ENCODE data around the gene LEFTY1.
"Not testable (repeated sequence)": the region's sequence is repeated elsewhere in the genome, so short reads cannot be mapped to it uniquely, and the experiment has no call there.

LEFTY1 gene

DNA sequence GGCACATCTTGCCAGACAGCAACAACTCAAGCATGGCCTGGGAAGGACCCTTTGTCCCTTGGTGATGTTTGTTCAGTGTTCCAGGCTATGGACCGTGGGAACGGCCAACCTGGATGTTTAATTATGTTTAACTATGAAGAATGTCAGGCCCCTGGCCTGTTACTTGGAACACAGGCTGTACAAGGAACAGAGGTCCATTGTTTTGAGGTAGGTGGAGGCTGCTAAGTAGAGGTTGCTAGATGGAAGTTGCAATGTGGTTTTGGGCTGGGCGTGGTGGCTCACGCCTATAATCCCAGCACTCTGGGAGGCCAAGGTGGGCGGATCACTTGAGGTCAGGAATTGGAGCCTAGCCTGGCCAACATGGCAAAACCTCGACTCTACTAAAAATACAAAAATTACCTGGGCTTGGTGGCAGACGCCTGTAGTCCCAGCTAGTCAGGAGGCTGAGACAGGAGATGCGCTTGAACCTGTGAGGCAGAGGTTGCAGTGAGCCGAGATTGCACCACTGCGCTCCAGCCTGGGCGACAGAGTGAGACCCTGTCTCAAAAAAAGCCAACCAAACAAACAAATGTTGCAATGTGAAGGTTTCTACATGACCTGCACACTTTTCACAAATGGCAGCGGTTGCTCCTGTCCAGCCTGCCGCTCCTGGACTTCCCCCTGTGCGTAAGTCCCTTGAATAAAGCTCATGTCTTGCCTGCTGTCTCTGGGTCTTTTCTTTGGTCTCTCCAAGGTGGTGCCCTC lies 2.5 kb upstream of the LEFTY1 start:
- TF ChIP-seq, protein P1, sequence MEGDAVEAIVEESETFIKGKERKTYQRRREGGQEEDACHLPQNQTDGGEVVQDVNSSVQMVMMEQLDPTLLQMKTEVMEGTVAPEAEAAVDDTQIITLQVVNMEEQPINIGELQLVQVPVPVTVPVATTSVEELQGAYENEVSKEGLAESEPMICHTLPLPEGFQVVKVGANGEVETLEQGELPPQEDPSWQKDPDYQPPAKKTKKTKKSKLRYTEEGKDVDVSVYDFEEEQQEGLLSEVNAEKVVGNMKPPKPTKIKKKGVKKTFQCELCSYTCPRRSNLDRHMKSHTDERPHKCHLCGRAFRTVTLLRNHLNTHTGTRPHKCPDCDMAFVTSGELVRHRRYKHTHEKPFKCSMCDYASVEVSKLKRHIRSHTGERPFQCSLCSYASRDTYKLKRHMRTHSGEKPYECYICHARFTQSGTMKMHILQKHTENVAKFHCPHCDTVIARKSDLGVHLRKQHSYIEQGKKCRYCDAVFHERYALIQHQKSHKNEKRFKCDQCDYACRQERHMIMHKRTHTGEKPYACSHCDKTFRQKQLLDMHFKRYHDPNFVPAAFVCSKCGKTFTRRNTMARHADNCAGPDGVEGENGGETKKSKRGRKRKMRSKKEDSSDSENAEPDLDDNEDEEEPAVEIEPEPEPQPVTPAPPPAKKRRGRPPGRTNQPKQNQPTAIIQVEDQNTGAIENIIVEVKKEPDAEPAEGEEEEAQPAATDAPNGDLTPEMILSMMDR (IDR thresholded peaks at IDR 0.05; ENCODE audit: low read depth, low read length), result no peak
- H3K4me3 ChIP-seq (ENCODE audit: low read depth, low read length), result no peak overlapping the region

DNA sequence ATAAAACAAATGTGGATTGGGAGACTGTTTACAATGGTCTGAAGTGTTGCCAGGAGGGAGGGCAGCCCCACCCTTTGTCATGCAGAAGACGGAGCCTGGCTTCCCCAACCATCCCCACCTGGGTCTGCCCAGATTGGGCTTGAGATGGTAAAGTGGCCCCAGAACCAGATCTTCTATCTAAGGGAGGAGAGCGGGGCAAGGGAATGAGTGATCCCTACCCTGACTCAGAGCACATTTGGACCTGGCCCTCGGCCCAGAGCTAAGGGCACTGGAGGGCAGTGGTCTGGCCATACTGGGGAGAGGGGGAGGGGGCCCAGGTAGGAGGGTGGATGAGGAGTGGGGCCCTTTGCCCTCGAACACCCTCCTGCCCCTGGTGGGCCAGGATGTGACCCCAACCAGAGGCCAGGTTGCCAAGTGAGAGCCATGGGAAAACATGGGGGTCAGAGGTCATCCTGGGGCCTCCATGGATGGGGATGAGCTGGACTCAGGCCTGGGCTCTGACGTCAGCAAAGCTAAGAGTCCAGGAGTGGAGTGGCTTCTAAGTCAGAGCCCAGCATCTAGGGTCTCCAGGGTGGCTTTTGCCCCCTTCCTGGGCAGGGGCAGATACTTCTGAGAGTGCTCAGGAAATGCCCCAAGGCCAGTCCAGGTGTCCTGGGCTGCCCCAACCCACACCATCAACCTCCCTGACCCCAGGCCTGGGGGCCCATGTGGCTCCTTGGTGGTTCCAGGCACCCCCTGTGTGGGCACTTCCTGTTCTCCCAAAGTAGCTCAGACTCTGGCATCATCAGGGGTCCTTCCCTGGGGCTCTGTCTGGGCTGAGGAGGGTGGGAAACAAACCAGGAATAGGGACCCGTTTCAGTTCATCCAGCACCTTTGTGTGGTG lies 1.6 kb upstream of the LEFTY1 start:
- H3K4me3 ChIP-seq (ENCODE audit: low read depth, low read length), result no peak overlapping the region
- TF ChIP-seq, protein P1 (IDR thresholded peaks at IDR 0.05; ENCODE audit: low read depth, low read length), result no peak

DNA sequence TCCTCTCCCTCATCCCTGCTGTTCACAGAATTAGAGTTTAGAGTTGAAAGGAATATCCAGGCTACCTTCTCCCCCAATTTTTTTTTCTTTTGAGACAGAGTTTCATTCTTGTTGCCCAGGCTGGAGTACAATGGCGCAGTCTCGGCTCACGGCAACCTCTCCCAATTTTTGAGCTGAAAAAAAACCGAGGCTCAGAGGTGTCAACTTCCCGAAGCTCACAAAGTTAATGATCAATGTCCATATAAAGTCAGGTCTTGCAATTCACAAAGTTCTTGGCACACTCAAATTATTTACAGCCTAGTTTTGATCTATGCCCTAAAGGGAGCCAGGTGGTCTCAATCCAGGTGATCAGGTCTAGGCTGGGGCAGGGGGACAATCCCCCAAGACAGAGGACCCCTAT lies 797 bp upstream of the LEFTY1 start:
- no peak overlapping the region for H3K4me3 ChIP-seq (ENCODE audit: low read depth, low read length)
- TF ChIP-seq, protein P1 (IDR thresholded peaks at IDR 0.05; ENCODE audit: low read depth, low read length), result no peak

- TF ChIP-seq, protein P1 (IDR thresholded peaks at IDR 0.05; ENCODE audit: low read depth, low read length), result no peak
- H3K4me3 ChIP-seq (ENCODE audit: low read depth, low read length), result no peak overlapping the region
Observed at GRCh38 chr1:225888289-225888897, 553 bp downstream of the LEFTY1 start.

DNA sequence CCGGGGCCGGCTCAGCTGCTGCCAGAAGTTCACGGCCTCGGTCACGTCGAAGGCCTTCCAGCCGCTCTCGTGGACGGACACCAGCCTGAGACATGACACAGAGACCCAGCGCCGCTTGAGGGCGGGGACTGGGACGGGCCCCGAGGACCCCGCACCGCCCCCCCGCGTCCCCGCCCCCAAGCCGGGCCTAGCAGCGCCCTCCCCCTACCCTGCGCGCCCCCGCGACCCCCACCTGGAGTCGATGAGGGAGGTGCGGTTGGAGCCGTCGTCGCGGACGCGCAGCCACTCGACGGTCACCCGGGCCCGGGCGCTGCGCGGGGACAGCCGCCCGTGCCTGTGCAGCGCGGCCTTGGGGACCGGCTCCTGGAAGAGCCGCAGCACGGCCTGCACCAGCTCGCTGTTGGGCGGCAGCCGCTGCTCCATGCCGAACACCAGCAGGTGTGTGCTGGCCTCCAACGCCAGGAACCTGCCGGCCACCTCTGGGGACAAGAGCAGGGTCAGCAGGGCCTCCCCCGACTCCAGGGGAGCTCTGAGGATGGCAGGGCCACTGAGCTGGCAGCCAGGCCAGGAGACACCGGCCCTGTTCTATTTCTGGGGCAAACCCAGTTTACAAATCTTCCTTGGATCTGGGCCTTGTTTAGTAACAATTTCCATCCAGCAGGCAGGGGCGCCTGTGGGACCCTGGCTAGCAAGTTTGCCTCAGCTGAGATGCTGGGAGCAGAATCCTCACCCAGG lies 1.2 kb downstream of the LEFTY1 start:
- H3K4me3 ChIP-seq (ENCODE audit: low read depth, low read length), result not testable (repeated sequence)

- no peak overlapping the region for H3K4me3 ChIP-seq (ENCODE audit: low read depth, low read length)
- TF ChIP-seq, protein P1 (IDR thresholded peaks at IDR 0.05; ENCODE audit: low read depth, low read length), result no peak
Observed at GRCh38 chr1:225887030-225887314, 2.0 kb downstream of the LEFTY1 start.

- TF ChIP-seq, protein P1 (IDR thresholded peaks at IDR 0.05; ENCODE audit: low read depth, low read length), result no peak
Observed at GRCh38 chr1:225886159-225887029, 2.6 kb downstream of the LEFTY1 start.

More at GRCh38 chr1:225886159-225887029, 2.6 kb downstream of the LEFTY1 start:
- no peak overlapping the region for H3K4me3 ChIP-seq (ENCODE audit: low read depth, low read length)

All from WI38 (cell line).